ENCODE measurements around the gene ADAMTS6.
A peak's percentile ranks its signal among the peaks of the same experiment; 100 is the strongest.

Gene ADAMTS6

DNA sequence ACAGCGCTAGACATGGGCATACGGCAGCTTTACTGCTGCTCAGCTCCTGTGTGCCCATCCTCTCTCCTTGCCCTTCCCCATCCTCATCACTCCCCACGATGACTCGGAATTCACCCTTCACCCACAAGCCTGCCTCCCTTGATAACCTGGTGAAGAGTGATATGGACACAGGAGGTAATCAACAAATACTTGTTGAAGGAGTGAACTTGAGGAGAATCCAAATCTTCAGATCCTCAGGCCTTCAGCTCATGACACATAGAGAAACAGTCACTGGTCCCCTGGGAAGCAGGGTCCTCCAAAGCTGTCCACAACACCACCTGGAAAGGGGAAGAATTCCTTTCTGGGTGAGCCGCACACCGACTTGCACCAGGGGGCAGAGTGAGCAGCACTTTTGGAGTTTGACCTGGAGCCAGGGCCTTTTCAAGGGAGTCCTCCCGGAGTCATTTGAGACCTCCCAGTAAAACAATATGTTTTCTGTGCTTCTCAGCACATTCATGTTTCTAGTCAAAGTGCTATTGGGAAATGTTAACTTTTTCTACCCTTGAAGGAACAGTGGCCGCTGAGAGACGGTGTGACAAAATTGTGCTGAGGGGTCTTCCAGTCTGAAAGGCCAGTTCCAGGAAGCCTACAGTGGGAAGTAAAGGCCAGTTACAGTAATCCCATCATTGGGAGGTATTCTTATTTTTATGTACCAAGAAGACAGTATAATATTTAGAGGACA, 380.6 kb downstream of the ADAMTS6 start:
- peak; percentile 29 to 42 for DNase-seq

All from activated CD4-positive, alpha-beta T cell treated with anti-CD3 and anti-CD28 coated beads, Interleukin-2, amount 50 U/mL, for 48 hours (primary cell).